LNCaP clone FGC (cell line): ENCODE data around the gene ARHGAP21.

Source experiments
- DNase-seq: peaks from one replicate; pipeline ENCODE4 v3.0.0-alpha.2; 2011; ENCODE audit warnings: low read depth
- H3K4me3 ChIP-seq: 2 replicates; pipeline ENCODE4 v1.5.1; 2011; ENCODE audit warnings: mild to moderate bottlenecking, low read depth, low read length, control low read depth
- TF ChIP-seq, protein P1 (sequence below): IDR thresholded peaks from 2 replicates; pipeline ENCODE4 v1.5.1; 2012; ENCODE audit warnings: mild to moderate bottlenecking; ENCODE audit not compliant: control insufficient read depth, insufficient read depth; ENCODE audit errors: extremely low read depth

The ARHGAP21 gene

DNA sequence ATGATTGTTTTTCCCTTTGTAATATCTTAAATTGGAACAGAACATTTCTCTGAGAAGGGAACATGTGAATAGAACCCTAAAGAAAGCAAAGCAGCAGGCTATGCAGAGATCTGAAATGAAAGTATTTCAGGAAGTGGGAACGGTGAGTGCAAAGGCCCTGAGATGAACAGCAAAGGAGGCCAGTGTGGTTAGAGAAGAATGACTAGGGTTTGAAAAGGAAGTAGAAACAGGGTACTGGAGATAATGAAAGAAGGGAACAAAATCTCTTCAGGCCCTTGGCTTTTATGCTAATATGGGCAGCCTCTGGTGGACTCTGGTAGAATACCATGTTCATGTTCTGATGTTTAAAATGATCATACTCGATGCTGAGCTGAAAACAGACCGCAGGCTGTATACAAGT, 22.2 kb downstream of the ARHGAP21 start:
- DNase-seq = no peak

GRCh38 chr10:24700948-24701347, 22.7 kb downstream of the ARHGAP21 start:
- H3K4me3 ChIP-seq = no peak overlapping the region
- DNase-seq = no peak
- TF ChIP-seq, protein P1, sequence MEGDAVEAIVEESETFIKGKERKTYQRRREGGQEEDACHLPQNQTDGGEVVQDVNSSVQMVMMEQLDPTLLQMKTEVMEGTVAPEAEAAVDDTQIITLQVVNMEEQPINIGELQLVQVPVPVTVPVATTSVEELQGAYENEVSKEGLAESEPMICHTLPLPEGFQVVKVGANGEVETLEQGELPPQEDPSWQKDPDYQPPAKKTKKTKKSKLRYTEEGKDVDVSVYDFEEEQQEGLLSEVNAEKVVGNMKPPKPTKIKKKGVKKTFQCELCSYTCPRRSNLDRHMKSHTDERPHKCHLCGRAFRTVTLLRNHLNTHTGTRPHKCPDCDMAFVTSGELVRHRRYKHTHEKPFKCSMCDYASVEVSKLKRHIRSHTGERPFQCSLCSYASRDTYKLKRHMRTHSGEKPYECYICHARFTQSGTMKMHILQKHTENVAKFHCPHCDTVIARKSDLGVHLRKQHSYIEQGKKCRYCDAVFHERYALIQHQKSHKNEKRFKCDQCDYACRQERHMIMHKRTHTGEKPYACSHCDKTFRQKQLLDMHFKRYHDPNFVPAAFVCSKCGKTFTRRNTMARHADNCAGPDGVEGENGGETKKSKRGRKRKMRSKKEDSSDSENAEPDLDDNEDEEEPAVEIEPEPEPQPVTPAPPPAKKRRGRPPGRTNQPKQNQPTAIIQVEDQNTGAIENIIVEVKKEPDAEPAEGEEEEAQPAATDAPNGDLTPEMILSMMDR = no peak

More for the DNA sequence above, 22.2 kb downstream of the ARHGAP21 start:
- TF ChIP-seq, protein P1 = no peak
- H3K4me3 ChIP-seq = no peak overlapping the region

- TF ChIP-seq, protein P1 = no peak
- DNase-seq = no peak
- H3K4me3 ChIP-seq = no peak overlapping the region
These were observed 25.4 kb downstream of the ARHGAP21 start for GRCh38 chr10:24698270-24698669.

DNA sequence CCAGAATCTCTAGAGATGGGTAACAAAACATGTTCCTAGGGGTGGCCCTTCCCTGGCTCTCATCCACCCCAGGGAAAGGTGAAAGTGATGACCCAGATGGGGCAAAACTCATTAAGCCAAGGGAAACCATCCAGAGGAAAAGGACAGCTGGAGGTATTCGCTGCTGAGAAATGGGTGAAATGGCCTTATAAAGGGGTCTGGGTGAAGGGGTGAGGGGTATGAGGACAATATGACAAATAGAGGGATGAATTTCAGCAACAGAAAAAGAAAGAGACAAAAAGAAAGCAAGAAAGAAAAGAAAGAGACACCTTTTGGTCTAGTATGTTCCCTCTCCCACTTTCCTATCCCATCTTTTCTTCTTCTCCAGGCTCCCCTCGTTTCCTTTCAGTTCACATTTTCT, 26.6 kb downstream of the ARHGAP21 start:
- no peak for DNase-seq
- TF ChIP-seq, protein P1 = no peak
- no peak overlapping the region for H3K4me3 ChIP-seq

DNA sequence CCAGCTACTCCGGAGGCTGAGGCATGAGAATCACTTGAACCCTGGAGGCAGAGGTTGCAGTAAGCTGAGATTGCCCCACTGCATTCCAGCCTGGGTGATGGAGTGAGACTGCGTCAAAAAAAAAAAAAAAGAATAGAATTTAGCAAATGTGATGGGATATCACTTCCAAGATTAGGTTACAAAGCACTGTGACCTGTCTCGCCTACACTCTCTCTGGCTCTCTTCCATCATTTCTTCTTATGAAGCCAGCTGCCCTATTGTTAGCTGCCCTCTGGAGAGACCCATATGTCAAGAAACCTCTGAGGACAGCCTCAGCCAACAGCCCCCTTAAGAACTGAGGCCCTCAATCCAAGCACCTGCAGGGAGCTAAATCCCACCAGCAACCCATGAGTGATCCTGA, 28.2 kb downstream of the ARHGAP21 start:
- TF ChIP-seq, protein P1 = no peak
- no peak for DNase-seq
- H3K4me3 ChIP-seq = no peak overlapping the region

- no peak for DNase-seq
These were observed 29.6 kb downstream of the ARHGAP21 start for GRCh38 chr10:24694086-24694485.

More at GRCh38 chr10:24694086-24694485, 29.6 kb downstream of the ARHGAP21 start:
- no peak overlapping the region for H3K4me3 ChIP-seq
- TF ChIP-seq, protein P1 = no peak
